Raji (cell line): ENCODE measurements around the gene BSN.

ENCODE experiments used
- POLR2A ChIP-seq: IDR thresholded peaks from 2 replicates; pipeline ENCODE4 v1.6.1; 2011; ENCODE audit warnings: low read depth, low read length, control low read depth; ENCODE audit not compliant: insufficient read depth

Gene BSN

DNA sequence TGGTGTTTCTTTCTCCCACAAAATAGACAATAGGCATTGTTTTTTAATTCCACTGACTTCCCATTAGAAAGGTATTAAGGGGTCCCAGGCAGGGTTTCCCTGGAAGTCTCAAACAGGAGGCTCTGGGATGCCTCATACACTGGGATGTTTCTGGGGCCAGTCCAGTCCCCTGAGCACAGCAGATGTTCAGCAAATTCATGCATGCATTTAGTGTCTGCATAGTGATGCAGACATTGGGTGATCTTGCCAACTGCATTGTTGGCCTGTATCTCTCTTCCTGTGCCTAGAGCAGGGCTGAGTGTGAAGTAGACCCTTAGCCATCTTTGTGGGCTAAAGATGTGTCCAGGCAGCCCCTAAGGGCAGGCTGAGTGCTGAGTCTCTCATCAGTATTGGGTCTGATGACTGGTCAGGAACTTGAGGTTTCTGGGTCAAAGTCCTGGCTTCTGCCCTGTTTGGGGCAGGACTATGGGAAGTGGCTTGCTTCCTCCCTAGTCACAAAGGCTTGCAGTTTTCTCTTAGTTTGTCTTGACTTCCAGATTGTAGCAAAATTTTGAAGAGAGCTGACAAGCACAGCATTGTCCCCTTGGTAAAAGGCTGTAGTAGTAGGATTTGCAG, 56.5 kb downstream of the BSN start:
- TF ChIP-seq POLR2A, result no peak

DNA sequence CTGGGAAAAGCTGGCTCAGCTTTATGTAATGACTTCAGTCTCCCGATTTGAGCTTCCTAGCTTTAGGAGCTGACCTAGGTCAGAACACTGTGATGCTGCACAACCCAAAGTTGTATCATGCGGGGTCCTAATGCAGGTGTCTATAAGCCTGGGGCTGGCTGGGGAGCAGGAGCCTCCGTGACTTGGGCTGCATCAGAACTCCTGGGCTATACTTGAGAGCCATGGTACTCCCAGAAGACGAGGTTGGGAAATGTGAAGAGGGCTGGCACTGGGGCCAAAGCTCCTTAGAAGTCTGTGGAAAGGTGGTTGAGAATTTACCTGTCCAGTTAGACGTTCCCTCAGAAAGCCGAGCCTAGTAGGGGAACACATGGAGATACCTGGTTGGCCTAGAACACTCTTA, 57.0 kb downstream of the BSN start:
- TF ChIP-seq POLR2A, result no peak

DNA sequence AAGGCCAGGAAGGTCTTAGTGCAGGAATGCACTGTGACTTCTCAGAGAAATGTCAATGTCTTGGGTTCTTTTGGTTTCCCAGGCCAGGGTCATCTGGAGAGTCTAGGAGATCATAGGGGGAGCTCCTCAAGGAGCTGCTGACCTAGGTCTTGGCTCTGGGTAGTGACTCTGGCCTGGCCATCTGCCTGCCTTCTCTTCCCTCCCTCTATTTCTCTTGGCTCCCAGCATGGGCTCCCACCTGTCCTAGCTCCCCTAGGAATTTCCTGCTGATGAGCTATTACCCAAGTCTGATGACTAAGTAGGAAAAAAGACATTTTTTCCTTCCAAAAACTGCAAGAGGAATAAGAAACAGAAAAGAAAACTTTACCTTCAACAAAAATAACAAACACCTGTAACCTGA, 57.4 kb downstream of the BSN start:
- no peak for TF ChIP-seq POLR2A

DNA sequence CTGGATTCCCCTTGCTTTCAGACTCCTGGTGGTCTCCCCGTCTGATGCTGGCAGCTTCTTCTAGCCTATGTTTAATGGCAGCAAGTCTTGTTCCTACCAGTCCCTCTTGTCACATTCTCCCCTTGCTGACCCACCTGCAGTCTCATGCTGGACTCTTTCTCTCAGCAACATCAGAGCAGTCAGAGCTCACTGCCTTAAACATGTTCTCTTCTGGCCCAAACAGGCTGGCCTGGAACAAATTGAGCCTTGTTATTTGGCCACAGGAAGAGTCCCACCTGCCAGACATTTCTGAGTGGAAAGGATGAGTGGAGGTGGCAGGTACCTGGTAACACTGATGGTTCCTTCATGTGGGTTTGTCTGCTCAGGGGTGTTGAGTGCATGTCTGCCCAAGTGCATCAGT, 60.7 kb downstream of the BSN start:
- TF ChIP-seq POLR2A, result no peak

DNA sequence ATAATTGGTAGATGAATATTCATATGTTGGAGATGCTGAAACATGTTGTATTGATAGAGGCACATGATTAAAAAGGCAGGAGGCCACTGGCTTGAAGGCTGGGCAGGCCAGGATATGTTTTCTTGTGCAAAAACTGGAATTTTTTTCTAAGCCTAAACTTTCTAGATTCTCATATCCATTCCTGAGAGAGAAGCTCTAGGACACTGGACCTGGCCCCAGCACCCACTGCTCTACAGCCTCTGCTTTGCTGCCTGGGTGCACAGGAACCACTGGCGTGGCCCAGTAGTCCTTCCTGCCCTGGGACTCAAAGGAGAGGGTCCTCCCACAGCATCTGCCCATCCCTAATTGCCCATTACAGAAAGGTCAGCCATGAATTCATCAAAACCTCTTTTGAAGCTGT, 61.8 kb downstream of the BSN start:
- no peak for TF ChIP-seq POLR2A

DNA sequence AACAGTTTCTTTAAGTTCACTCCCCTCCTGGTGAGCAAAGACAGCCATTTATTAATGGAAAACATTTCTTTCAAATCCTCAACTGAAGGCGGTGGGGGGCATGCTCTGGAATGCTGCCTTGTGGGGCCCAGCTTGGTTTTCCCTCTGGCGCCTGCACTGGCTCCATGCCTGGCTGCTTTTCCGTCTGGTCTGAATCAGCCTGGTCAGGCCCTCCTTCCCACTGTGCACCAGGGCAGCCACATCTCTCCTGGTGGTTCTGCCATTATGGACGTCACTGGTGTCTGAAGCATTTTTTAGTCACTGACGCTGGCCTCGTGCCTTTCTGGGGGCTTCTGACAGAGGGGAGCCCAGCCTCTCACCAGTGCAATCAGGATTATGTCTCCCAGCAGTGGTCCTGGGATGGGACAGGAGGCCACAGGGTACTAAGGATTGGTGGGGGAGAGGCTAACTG, 62.2 kb downstream of the BSN start:
- TF ChIP-seq POLR2A, result no peak

DNA sequence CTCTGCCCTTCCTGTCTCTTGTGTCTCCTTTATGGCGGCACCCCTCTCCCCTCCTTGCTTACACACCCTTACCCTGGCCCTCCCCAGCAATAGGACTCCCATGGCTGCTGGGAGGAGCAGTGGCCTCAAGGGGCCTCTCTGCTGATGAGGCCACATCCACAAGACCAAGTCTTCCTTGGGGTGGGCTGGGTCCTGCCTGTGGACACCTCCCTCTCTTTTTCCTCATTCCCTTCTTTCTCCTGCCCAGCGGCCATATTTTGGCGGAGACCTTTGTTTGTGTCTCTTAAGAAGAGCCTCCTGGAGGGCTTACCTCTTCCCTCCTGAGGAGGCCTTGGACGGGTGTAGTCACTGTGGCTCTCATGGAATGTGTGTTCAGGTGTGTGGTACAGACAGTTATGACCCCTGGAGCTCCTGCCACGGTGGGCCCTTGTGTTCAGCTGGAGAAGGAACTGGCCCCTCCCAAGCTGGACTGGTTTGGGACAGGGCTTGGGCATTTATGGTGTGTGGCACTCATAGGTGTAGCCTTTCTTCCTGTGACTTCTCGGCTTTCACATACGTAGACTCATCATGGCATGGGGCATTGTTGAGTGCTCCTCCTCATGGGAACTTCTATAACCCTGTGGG, 63.2 kb downstream of the BSN start:
- TF ChIP-seq POLR2A, result no peak

DNA sequence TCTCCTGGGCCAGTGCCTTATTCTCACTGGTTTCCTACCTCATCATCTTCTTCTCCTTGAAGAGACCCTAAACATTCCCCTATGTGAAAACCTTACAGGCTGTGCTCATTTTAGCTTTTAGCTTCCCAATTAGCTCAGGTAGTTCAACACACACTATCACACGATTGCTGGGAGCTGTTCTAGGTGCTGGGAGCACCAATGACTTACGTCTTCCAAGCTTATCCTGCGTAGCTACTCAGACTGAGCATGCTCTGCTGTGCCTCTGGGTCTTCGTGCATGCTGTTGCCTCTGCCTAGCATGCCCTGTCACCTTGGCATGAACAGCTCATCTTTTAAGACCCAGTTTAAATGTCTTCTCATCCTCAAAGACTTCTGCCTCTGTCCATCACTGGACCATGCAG, 64.1 kb downstream of the BSN start:
- no peak for TF ChIP-seq POLR2A

DNA sequence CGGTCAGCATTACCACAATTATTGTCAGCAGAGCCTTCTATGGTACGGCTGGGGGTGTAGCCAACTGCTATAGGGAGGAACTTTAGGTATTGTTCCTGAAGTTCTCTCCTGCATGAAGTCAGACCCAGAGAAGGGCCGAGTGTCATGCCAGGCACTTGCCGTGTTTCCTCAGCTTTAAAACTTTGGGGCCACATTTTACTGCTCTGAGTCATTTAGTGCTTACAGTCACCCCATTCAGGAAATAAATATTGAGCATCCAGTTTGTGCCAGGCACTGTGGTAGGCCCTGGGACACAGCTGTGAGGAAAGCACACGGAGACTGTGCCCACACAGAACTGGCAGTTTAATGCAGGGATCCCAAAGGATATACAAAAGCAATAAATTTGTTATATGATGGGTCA, 65.4 kb downstream of the BSN start:
- no peak for TF ChIP-seq POLR2A

DNA sequence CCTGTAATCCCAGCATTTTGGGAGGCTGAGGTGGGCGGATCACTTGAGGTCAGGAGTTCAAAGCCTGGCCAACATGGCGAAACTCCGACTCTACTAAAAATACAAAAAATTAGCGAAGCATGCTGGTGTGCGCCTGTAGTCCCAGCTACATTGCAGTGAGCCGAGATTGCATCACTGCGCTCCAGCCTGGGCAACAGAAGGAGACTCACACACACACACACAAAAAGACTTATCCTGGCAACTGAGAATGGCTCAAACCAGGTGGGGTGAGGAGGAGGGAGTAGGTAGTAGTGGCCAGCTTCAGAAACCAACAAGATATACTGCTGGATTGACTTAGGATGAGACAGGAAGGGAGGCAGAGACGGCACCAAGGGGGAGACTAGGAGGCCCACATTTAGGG, 66.5 kb downstream of the BSN start:
- TF ChIP-seq POLR2A, result no peak

DNA sequence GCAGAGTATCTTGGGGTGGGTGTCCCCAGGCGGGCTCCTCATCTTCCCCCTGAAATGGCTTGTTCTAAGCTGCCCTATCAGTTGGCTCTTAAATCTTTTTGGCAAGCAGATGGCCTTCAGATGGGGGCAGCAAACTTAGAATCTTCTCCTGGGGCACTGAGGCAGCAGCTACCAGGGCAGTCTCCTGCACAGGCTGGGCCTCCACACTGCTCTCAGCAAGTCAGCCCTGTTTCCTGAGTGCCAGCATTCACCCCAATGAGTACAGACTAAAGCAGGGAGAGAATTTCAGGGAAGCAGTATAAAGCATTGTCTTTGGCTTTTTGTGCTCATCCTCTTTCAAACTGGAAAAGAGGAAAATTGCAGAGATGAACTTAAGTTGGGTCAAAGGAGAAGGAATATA, 68.8 kb downstream of the BSN start:
- no peak for TF ChIP-seq POLR2A

DNA sequence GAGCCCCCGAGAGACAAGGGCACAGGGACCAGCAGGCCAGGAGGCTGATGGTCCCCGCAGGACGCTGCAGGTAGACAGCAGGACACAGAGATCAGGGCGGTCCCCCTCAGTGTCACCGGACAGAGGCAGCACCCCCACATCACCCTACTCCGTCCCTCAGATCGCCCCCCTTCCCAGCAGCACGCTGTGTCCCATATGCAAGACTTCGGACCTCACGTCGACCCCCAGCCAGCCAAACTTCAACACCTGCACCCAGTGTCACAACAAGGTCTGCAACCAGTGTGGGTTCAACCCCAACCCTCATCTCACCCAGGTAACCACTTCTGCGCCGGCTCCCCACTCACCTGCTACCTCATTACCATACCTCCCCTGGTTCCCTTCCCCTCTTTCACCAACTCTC, 70.8 kb downstream of the BSN start:
- no peak for TF ChIP-seq POLR2A

DNA sequence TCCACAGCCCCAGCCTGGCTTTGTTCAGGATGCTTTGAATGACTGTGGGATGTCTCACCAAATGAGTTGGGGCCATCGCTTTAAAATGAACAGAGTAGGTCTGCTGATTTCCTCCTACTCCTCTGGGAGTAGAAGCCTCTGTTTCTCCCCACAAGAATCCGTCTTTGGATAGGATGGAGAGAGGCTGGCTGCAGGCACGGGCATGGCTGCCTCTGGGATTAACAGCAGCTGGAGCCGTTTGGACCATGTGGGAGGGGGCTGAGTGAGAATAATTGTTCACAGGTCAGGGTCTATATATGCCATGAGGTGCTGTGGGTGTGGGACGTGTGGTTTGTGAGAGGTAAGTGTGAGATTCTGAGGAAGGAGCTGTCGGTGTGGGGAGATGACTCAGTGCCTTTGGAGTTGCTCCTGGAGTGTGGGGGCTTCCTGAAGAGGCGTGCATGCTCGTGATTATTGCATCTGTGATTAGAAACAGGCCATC, 71.9 kb downstream of the BSN start:
- no peak for TF ChIP-seq POLR2A

DNA sequence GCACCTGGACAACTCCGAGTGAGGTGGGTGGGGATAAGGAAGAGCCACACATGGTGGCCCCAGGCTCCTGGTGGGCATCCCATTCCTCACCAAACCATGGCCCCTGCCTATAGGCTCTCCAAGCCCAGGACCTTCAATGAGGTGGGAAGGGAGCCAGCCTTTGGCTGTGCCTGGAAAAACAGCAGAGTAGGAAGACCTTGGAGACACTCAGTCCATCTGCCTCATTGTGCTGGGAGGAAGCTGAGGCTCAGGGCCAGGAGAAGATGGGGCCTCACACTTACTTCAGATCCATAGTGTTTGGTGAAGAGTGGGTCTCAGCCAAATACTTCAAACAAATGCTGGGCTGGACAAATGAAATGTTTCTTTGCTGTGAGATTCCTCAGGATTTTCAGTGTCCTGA, 72.5 kb downstream of the BSN start:
- no peak for TF ChIP-seq POLR2A

DNA sequence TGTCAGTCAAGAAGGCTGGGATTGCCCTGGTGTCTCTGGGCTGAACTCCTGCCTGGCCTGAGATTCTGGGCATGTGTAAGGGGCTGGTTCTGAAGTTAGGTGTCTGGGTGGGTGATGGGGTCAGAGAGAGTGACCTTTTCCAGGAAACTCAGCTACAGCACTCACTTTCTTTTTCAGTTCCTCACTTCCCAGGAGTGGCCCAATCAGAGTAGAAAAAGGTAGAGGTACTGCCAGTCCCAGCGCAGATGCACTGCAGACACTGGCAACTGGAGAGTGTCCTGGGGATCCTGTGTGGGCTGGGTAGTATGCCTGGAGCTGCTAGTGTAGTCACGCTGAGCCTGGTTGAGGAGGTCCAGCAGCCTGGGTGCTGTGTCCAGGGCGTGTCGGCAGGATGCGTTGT, 73.4 kb downstream of the BSN start:
- TF ChIP-seq POLR2A, result no peak

DNA sequence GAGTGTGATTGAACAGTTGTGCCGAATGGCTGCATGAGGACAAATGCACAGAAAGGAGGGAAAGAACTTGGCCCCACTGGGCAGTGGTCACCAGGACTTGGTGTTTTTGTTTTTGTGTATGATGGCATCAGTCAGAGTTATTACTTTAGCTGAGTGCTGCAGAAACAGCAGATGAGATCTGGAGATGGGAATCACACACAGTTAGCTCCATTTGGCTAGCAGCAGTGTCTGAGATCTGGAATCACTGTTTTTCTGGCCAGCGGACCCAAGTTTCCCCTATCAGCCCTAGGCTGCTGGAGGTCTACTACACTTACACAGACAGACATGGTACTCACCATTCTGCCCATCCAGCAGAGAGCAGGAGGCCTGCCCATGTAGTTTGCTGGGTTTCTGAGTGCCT, 74.0 kb downstream of the BSN start:
- TF ChIP-seq POLR2A, result no peak

DNA sequence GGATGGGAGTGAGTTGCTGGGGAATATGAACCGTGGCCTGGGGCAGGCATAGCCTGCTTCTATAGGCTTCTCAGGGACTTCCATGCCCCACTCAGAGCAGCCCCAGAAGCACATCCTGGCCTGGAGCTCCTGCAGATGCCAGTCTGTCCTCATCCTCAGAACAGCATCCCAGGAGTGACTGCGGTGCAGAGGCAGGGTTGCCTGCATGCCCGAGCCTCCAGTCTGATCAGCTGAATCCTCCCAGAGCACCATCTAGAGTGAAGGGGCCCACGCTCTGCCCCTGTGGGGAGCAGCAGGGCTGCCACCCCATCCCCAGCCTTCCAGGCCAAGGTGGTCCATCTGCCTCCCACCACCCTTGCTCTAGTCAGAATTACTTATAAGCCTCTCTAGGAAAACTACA, 75.2 kb downstream of the BSN start:
- TF ChIP-seq POLR2A, result no peak
